Gastroesophageal sphincter (tissue), 3 donors: ENCODE data around the gene APLNR.

Experiments used
- CTCF ChIP-seq, 4 experiments: fragments of 200-600 bp in 2 of 4; fragments of 450-650 bp in 2 of 4; sonication (generic) in 1 of 4; IDR thresholded peaks; one replicate each; pipeline ENCODE4 v1.5.1; 2017 to 2019; ENCODE audit warnings: antibody characterized with exemption in 4 of 4, mild to moderate bottlenecking in 2 of 4, moderate library complexity in 2 of 4
- POLR2A ChIP-seq, 2 donors: fragments of 450-650 bp; IDR thresholded peaks; one replicate each; pipeline ENCODE4 v1.6.1; 2017; ENCODE audit warnings: antibody characterized with exemption in 2 of 2, mild to moderate bottlenecking in 2 of 2, moderate library complexity in 1 of 2

- no peak for TF ChIP-seq CTCF (IDR thresholded peaks at IDR 0.05)
- TF ChIP-seq POLR2A (IDR thresholded peaks at IDR 0.05) = no peak
Measured at GRCh38 chr11:57251491-57252104, 14.5 kb upstream of the APLNR start.
